Measurements from ENCODE around the gene TMEM150A.
"Not testable (repeated sequence)": the region's sequence is repeated elsewhere in the genome, so short reads cannot be mapped to it uniquely, and the experiment has no call there.

The TMEM150A gene

DNA sequence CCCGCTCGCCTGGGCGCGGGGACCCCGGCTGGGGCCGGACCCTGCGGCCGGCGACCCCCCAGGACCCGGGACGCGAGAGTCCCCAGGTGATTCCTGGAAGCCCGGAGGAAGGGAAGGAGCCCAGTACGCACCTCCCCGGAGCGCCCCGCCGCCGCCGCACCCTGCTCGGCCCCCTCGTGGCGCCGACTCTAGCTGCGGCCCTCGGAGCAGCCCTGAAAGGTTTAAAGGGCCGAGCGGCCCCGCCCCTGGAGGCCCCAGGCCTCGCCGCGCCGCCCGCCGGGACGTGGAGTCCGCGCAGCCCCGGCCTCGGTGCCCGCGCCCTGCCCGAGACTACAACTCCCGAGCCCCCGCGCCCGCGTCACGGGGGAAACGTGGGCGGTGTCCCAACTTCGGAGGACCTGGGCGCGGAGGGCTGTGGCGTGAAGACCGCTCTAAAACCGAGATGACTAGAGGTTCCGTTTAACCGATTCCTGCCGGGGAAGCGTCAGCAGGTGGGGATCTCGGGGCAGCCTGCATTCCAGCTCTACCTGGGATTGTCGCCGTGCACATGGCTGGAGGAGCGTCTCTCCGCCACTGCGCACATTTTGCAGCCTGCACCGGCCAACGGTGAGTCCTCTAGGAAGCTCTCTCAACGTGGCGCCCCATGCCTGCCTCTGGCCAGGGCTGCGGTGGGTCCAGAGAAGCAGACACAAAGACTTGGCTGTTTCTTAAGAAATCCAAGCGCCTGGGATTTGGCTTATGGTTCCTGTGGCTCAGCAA, at the start of gene TMEM150A:
TMEM150A (minus strand) TSS at position 223 of the 759 bp plus-strand sequence. CDS start 750 bp downstream, outside the sequence.
- peak; percentile 60 to 85 for DNase-seq (ENCODE audit: low read depth in 2 of 2)

- no peak for DNase-seq (ENCODE audit: low read depth in 2 of 2)
Measured at GRCh38 chr2:85652056-85652455, 49.6 kb upstream of the TMEM150A start.

GRCh38 chr2:85651097-85651496, 48.6 kb upstream of the TMEM150A start:
- no peak for DNase-seq (ENCODE audit: low read depth in 2 of 2)

- DNase-seq (ENCODE audit: low read depth in 2 of 2) = no peak
Measured at GRCh38 chr2:85650456-85650855, 48.0 kb upstream of the TMEM150A start.

GRCh38 chr2:85649201-85650190, 47.0 kb upstream of the TMEM150A start:
- no peak for DNase-seq (ENCODE audit: low read depth in 2 of 2)

GRCh38 chr2:85648619-85649018, 46.1 kb upstream of the TMEM150A start:
- DNase-seq (ENCODE audit: low read depth in 2 of 2) = no peak

- DNase-seq (ENCODE audit: low read depth in 2 of 2) = no peak
Measured at GRCh38 chr2:85647823-85648526, 45.5 kb upstream of the TMEM150A start.

DNA sequence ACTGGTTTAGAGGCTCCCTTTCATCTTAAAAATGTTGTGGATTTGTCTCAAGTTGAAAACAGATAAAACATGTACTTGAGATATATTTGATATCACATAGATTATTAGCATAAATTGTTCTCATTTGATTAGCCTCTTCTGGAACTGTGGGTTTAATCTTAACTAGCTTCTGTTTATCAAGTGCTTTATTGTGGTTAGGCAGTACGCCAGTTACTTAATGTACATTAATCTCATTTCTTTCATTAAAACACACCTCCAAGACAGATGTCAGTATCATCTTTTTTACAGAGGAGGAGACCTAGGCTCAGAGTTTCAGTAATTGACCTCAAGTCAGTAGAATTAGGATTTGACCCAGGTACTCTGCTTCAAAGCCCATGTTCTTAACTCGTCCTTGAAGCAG, 43.7 kb upstream of the TMEM150A start:
- no peak for DNase-seq (ENCODE audit: low read depth in 2 of 2)

- no peak for DNase-seq (ENCODE audit: low read depth in 2 of 2)
Measured at GRCh38 chr2:85644909-85645308, 42.4 kb upstream of the TMEM150A start.

DNA sequence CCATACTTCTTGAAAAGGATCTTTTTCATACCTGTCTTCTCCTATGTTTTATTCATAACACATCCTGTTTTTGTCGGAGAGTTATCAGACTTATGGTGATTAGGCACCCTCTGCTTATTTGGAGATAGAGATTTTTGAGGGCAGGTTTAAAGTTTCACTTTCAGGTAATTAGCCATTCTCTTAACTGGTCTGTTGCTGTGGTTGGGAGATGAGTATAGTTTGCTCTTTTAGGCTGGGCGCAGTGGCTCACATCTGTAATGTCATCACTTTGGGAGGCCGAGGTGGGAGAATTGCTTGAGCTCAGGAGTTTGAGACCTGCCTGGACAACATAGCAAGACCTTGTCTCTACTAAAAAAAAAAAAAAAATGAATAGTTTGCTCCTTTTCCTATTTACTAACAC, 40.2 kb upstream of the TMEM150A start:
- DNase-seq (ENCODE audit: low read depth in 2 of 2) = no peak

- DNase-seq (ENCODE audit: low read depth in 2 of 2) = no peak
Measured at GRCh38 chr2:85635636-85636035, 33.1 kb upstream of the TMEM150A start.

GRCh38 chr2:85635011-85635410, 32.5 kb upstream of the TMEM150A start:
- DNase-seq (ENCODE audit: low read depth in 2 of 2) = no peak

GRCh38 chr2:85631316-85631715, 28.8 kb upstream of the TMEM150A start:
- DNase-seq (ENCODE audit: low read depth in 2 of 2) = no peak

DNA sequence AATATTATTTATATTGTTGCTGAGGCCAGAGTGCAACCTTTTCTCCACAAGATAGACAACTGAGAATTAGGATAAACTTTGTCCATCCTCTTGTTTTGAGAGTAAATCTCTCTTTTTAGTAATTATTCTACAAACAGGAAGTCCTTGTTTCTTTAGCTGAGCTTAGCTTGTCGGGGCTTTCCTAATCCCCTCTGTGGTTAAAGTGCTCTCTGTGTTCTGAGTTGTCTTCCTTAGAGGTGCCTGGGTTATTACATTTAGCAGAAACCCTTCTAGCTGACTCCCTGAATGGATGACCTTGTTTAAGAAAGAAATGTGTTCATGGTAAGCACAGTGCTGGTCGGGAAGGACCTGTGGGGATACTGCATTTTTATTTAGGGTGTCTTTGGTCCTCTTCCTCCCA, 26.2 kb upstream of the TMEM150A start:
- no peak for DNase-seq (ENCODE audit: low read depth in 2 of 2)

DNA sequence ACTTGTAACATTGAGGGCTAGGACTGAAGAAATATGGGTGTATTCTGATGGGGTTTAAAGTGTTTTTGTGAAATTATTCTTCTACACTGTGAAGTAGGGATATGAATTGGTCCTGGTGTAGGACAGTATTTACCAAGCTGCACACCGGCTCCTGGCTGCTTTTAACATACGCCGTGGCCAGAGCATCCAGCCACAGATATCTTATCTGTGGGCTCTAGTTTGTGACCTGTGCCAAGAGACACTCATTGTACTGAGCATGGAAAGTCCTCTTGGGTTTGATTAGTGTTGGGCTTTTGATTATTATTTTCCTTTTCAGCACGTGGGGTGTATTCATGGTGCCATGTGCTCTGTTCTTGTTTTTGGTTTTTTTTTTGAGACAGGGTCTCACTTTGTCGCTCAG, 21.5 kb upstream of the TMEM150A start:
- DNase-seq (ENCODE audit: low read depth in 2 of 2) = no peak

DNA sequence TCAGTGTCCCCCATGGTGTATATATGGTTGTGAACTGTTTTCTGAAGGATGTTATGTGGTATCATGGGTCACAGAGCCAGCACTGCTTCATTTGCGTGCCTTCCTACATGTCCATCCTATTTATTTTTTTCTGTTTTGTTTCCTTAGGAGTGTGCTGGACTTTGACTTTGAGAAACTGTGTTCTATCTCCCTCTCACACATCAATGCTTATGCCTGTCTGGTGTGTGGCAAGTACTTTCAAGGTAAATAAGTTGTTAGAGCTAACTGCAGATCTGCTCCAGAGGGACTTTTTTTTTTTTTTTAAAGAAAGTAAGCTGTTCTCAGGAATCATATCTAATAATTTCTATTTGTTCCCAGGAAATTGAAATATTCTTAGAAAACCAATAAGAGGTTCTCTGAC, 18.8 kb upstream of the TMEM150A start:
- DNase-seq (ENCODE audit: low read depth in 2 of 2) = no peak

- no peak for DNase-seq (ENCODE audit: low read depth in 2 of 2)
Measured at GRCh38 chr2:85619617-85620016, 17.1 kb upstream of the TMEM150A start.

GRCh38 chr2:85617723-85618122, 15.2 kb upstream of the TMEM150A start:
- not testable (repeated sequence) for DNase-seq (ENCODE audit: low read depth in 2 of 2)

- no peak for DNase-seq (ENCODE audit: low read depth in 2 of 2)
Measured at GRCh38 chr2:85615413-85615728, 12.9 kb upstream of the TMEM150A start.

DNA sequence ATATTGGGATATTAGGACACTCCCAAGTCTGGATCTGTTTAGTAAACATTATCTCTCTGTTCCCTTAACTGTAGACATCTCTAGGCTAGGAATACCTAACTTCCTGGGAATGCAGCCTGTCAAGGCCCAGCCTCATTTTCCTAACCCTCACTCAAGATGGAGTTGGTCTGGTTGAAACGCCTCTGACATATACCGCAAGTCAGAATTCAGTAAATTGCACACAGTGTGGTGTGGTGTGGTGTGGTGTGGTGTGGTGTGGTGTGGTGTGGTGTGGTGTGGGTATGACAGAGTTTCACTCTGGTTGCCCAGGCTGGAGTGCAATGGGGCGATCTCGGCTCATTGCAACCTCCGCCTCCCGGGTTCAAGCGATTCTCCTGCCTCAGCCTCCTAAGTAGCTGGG, 12.3 kb upstream of the TMEM150A start:
- not testable (repeated sequence) for DNase-seq (ENCODE audit: low read depth in 2 of 2)

DNA sequence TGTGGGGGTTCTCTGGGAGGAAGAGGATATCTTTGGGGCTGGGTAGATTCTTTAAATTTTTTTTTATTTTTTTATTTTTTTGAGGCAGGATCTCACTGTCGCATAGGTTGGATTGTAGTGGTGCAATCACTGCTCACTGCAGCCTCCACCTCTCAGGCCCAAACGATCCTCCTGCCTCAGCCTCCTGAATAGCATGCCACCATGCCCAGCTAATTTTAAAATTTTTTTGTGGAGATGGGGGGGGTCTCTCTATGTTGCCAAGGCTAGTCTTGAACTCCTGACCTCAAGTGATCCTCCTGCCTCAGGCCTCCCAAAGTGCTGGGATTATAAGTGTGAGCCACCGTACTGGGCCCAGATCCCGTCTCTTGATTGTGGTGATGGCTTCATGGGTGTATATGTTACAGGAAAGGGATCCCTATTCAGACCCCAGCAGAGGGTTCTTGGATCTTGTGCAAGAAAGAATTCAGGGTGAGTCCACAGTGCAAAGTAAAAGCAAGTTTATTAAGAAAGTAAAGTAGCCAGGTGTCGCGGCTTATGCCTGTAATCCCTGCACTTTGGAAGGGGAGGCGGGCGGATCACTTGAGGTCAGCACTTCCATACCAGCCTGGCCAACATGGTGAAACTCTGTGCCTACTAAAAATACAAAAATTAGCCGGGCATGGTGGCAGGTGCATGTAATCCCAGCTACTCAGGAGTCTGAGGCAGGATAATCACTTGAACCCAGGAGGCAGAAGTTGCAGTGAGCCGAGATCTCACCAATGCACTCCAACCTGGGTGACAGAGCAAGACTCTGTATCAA, 11.4 kb upstream of the TMEM150A start:
- no peak for DNase-seq (ENCODE audit: low read depth in 2 of 2)

All from stimulated activated CD4-positive, alpha-beta T cell treated with anti-CD3 and anti-CD28 coated beads, Interleukin-1b, Interleukin-23, amount 100 ng/mL, for 1 hour (primary cell).